ENCODE measurements around the gene CACNA2D3.

GRCh38 chr3:54309601-54310000 lies 187.2 kb downstream of the CACNA2D3 start:
- TF ChIP-seq CTCF (conservative IDR thresholded peaks at IDR 0.05), result no peak
- no peak for TF ChIP-seq EZH2 (IDR thresholded peaks at IDR 0.05; ENCODE audit: low read depth)

All from PC-9 (cell line).